Occipital lobe (tissue), 2 donors: ENCODE data around the gene JKAMP. TPM values are rescaled to one million over a fixed set of nuclear protein-coding genes. Genes with fewer than 3 reads are reported as not detected.
"Not testable (repeated sequence)": the region's sequence is repeated elsewhere in the genome, so short reads cannot be mapped to it uniquely, and the experiment has no call there.

Experiments
- DNase-seq: peaks from one replicate; lab custom pipeline; 2025; lab: John Stamatoyannopoulos, UW
- total RNA-seq: library from RNA; depleted of rRNA; stranded (reverse); fragments of >200 nt; gene quantifications from one replicate; pipeline ENCODE4 v1.2.3, GENCODE V29; 2014

Gene JKAMP, protein sequence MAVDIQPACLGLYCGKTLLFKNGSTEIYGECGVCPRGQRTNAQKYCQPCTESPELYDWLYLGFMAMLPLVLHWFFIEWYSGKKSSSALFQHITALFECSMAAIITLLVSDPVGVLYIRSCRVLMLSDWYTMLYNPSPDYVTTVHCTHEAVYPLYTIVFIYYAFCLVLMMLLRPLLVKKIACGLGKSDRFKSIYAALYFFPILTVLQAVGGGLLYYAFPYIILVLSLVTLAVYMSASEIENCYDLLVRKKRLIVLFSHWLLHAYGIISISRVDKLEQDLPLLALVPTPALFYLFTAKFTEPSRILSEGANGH
- total RNA-seq, result 73.3 TPM

DNA sequence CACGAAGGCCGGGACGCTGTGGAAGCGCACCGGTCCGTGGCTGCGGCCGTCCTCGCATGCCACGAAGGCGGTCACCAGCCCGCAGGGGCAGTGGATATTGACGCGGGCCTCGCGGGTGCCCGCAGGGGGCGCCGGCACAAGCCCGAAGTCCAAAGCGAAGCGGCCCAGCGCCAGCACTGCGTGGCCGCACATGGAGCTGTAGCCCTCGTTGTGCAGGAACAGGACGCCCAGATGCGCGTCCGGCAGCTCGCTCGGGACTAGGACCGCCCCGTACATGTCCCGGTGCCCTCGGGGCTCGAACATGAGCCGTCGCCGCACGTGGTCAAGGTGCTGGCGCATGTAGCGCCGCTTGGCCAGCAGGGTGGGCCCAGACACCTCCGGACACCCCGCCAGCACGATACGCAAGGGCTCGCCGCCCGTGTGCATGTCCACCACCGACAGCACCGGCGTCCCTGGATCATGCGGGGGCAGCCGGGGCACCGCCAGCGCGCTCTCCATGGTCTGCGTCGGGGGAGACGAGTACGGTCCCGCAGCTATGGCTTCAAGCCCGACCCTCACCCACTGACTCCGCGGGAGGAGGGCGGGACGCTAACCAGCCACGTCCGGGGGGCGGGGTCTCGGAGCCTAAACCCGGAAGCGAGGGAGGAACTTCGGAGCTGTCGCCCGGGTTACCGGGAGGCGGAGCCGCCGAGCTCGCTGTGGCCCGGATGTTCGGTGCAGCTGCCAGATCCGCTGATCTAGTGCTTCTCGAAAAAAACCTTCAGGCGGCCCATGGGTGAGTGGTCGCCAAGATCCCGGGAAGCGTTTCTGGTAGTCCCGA is at the start of gene JKAMP, which contains the start of gene L3HYPDH:
TSS of gene JKAMP (plus strand) at position 699 of the 820 bp plus-strand sequence. CDS start at position 772, 73 bp downstream.
TSS of gene L3HYPDH (minus strand) at position 590 of the 820 bp plus-strand sequence. CDS start at position 498, 92 bp downstream.
- DNase-seq, result peak; percentile 87

DNA sequence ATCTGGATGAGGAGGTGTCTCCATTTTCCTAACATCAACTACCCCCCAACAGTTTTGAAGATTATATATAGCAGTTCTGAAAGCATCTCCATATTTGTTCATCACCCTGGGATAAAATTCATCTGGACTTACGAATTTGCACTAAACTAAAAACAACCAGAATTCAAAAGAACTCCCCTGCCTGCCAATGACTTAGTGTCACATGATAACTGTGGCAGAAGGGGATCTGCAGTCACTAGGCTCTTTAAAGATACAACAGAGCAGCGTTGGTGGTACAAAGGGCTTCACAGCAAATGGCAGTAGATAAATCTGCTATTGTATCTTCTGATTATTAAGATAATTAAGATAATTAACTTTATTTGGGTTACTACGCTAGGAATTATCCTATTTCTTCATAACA is 49.2 kb upstream of the JKAMP start:
- no peak for DNase-seq

DNA sequence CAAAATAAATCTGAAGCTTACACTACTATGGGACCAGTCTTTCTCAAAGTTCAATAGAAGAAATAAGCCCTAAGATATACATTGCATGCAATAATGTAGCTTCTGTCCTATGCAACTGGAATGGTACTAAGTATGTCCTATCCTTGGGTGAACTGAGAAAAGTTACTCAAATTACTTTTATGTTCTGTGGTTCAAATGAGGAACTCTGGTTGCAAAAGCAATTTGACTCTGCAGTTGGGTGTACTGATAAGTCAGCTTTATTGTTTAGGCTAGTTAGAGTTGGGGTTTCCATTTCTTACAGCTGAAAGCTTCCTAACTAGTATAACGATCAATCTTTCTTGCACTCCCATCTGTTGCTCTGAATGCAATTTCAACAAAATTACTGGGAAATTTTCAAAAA is 48.3 kb upstream of the JKAMP start:
- DNase-seq, result no peak

DNA sequence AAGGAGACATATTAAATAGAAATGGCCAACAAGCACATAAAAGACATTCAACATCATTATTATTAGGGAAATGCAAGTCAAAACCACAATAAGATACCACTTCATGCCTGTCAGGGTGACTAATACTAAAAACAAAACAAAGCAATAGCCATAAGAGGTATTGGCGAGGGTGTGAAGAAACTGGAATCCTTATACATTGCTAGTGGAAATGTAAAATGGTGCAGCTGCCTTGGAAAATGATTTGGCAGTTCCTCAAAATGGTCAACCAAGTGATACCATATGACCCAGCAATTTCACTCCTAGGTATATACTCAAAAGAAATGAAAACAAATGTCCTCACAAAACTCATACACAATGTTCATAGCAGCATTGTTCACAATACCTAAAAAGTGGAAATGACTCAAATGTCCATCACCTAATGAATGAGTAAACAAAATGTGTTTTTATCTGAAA is 46.1 kb upstream of the JKAMP start:
- DNase-seq, result no peak

DNA sequence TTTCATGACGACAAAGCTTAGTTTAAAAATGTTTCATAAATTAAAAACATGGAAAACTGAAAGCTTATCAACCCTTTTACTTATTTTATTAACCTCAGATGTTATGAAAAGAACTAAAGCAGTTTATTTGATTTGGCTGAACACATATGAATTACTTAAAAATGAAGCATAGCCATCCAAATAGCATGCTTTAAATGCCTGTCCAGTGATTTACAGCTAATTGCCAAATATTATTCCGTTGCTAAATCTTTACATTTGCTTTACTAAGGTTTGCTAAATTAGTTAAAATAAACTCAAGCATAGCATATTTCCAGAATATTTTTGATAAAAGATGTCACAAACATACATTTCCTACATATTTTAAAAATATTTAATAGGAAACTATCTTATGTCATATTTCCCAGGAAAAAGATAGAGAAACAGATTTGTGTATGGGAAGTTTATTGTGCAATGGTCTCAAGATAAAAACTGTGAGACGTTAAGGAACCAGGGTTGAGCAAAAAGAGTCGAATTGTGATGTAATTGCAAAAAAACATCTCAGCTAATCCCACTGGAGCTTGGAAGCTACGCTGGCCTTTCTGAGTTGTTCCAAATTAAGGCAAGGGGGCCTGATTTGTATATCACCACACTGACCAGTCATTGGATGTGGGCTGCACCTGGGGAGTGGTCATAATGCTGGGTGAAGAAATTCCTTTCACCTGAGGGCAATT is 44.9 kb upstream of the JKAMP start:
- DNase-seq, result no peak

DNA sequence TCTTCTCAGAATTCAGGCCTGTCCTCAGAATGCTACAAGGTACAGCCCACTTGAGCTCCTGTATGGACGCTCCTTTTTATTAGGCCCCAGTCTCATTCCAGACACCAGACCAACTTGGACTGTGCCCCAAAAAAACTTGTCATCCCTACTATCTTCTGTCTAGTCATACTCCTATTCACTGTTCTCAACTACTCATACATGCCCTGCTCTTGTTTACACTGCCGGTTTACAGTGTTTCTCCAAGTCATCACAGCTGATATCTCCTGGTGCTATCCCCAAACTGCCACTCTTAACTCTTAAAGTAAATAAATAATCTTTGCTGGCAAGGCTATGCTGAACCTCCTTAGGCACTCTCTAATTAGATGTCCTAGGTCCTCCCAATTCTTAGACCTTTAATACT is 35.6 kb upstream of the JKAMP start:
- not testable (repeated sequence) for DNase-seq

DNA sequence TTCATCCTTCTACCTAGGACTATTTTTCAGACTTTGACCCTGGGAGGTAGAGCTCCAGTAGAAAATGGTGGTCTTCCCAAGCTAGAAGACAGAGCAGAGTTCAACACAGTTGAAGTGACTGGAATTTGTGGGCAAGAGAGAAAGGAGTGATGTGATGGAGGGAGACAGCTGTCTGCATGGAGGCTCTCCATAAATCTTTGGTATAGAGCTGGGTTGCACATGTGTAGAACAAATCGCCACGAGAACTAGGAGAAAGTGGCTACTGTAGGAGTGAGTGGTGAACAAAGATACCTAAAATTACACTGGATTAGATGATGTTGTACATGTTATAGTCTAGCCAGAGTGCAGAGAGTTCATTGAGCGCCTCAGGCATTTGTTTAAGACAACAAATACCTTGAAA is 33.6 kb upstream of the JKAMP start:
- DNase-seq, result no peak

DNA sequence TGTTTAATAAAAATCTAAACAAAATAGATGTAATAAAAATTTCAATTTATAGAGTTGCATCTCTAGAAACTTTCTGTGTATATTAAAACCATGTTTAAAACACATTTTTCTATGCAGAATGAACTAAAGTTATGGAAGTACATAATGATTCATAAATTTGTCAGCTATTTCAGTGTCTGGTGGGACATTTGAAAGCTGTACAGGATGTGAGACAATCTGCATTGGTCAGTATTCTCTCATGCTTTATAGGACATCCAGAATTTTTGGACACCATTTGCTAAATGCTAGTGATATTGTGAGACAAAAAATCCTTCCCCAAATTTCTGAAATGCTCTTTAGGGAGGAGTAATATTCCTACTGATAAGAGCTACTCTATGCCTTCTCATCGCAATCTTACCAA is 32.5 kb upstream of the JKAMP start:
- DNase-seq, result no peak

DNA sequence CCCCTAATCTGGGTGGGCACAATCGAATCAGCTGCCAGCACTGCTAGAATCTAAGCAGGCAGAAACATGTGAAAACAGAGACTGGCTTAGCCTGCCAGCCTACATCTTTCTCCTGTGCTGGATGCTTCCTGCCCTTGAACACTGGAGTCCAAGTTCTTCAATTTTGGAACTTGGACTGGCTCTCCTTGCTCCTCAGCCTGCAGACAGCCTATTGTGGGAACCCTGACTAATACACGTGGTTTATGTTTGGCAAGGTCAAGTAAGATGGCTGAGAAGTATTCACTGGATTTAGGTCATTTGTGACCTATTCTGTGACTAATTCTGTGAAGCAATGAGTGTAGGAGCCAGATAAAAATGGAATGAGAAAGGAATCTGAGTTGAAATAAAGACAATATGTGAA is 30.2 kb upstream of the JKAMP start:
- DNase-seq, result no peak

DNA sequence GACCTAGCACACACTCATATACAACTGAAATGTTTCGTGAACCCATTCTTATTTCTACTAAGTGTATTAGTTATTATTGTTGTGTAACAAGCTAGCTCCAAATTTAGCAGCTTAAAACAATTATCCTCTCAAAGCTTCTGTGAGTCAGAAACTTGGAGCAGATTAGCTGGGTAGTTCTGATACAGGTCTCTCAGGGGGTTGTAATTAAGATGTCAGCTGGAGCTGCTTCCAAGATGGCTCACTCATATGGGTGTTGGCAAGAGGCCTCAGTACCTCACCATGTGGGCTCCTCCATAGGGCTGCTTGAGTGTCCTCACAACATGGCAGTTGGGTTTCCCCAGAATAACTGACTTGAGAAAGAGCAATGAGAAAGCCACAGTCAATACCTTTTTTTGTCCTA is 28.9 kb upstream of the JKAMP start:
- DNase-seq, result no peak

DNA sequence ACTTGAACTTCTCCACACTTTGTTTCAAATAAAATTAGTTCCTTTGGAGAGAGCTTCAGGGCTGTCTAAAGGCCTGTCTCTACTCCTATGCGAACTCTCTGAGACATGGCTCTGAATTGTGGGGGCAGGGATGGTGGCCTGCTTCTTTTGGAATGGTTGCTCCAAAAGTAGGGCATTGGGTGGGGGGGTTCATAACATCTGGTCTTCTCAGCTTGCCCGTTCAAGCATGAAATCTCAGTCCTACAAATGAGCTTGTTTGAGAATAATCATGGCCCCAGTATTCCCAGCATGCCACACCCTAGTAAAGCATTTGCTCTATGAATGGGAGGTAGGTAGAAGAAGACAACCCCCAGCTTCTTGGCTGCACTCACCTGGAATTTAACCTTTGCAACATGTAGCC is 25.8 kb upstream of the JKAMP start:
- DNase-seq, result no peak

DNA sequence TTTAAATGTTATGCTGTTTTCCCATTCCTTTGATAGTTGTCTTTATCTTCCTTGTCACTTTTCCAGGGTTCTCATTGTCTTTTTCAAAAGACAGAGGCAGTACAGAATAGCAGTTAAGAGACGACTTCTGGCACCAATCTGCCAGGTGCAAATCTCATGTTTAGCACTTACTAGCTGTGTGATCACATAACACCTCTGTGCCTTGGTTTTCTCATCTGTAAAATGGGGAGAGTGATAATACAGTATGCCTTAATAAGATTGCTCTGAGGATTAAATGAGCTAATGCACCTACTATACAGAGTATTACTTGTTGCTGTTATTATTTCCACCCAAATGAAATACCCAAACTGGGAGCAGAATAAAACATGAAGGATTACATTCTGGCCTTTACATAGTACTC is 23.9 kb upstream of the JKAMP start:
- no peak for DNase-seq

DNA sequence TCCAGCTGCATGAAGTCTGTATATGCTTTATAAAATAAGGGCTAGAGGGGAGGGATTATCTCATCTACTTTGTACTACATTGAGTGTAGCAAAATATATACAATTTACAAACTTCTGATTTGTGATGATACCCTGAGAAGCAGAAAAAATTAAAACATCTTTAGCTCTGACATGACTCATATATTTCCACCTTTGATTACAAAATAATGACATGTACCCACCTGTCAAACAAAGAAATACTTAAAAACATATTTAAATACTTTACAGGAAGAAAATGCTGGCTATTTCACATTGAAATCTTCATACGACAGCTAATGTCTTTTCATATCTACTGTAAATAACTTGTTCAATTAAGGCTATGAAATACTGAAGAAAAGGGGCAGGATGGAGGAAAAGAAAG is 22.4 kb upstream of the JKAMP start:
- DNase-seq, result no peak

DNA sequence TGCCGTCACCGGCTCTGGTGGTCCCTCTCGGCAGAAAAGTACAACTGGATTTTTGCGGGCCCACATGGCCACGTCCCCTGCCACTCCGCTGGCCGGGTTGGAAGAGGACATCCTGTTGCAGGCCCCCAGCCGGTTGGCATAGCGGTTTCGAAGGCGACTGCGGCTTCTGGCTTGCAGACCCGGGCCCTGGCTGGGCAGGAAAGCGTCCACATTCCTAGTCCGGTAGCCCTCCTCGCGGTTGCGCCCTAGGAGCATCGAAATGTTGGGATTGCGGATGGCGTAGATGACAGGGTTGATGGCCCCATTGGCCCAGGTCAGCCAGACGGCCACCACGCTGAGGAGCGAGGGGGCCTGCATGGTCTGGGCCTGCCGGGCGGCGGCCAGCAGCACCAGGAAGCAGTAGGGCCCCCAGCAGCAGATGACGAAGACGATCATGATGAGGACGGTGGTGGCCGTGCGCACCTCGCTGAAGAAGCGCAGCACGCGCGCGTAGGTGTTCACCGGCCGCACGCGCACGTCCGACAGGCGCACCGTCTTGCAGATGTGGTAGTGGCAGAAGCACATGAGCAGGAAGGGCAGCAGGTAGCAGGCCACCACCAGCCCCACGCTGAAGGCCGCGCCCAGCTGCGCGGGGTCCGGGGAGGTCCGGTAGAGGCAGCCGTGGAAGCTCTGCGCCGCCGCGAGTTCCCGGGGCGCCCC is 20.4 kb upstream of the JKAMP start:
- no peak for DNase-seq

DNA sequence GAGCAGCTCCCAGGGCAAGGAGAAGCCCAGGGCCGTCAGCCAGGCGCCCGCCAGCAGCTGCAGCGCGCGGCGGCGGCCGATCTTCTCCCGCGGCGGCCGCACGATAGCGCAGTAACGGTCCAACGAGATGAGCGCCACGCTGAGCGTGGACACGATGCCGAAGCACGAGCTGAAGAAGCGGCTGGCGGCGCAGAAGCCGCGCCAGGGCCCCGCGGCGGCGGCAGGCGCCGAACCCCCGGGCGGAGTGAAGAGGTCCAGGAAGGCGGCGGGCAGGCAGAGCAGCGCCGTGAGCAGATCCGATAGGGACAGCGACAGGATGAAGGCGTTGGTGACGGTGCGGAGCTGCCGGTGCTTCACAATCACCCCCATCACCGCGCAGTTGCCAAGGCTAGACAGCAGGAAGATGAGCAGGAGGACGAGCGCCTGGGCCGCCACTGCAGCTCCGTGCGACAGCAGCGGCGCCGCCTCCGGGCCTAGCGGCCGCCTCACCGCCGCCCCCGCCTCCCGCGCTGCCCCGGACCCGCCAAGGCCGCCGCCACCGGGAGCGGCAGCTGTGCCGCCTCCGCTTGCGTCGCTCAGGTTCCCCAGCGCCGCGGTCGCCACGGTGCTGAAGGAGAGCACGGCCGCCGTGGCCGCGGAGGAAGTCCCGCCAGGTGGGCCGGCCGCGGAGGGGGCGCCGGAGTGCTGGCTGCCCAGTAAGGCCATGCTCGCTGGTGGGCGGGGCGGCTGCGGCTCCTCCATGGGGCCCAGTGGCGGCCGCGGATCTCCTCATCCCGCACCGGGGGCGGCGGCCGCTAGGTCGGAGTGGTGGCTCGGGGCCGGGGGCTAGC is 19.6 kb upstream of the JKAMP start:
- peak; percentile 41 for DNase-seq

DNA sequence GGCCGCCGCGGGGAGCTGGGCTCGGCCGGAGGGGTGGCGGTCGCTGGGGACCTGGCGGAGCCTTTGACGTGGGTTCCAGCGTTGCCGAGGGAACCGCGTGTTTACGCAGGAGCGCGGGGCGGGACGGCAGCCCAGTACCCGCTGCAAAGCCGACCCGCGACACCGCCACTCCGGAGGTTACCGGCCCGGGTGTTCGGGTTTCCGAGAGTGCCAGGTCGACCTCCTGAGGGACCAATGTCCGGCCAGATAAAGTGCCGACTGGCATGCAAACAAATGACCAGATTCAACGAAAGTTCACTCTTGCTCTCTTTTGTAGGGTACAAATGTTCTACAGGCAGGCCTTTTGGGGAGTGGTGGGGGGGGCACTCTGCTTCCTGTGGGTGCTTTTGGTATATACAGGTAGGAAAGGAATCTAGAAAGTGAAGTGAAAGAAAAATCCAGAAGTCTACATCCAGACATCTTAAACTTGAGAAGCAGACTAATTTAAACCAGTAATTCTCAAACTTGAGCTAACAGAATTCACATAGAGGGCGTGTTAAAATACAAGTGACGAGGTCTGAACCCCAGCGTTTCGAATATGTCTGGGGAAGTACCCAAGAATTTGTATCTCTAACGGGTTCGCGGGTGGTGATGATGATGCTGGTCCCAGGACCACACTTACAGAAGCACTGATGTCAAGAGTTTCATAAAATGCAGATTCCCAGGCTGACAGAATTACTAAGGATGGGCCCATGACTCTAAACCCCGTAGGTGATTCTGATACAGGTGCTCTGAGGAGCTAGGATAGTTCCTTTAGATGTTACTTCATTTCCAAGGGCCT is 18.8 kb upstream of the JKAMP start, which contains the start of gene GPR135:
TSS of gene GPR135 (minus strand) at position 65 of the 820 bp plus-strand sequence. CDS start 154 bp downstream, outside the sequence.
- no peak for DNase-seq

DNA sequence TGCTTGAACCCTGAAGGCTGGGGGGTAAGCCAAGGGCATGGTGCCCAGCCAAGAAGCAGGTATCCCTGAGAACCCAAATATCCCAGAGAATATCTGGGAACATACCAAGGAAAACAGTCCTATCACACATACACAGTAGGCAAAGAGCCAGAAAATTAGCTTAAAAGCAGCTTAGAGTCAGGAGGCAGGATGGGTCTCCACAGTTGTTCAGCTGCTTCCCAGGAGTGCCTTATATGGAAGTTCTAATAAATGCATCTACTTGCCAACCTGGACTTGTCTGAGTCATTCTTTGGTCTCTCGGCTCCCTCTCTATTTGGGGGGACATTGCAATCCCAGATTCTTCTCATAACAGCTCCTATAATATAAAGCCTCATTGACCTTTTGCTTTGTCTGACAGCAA is 10.1 kb upstream of the JKAMP start:
- no peak for DNase-seq

DNA sequence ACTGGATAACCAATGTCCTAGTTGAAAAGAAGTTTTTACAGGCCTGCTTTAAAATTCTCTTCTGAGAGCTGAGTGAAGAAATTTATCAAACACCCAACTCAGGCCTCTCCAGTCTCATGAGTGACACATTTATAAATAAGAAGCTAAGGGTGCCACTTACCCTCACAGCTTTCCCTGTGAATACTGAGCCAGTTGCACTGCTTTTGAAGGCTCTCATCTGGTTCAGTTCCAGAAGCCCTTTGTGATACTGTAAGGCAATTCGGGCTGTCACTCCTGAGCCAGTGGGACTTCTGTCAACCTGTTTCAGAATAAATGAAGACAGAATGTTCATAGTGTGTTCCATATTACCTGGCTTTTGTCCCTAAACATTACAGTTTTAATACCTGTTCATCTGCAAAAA is 8.6 kb upstream of the JKAMP start:
- no peak for DNase-seq

DNA sequence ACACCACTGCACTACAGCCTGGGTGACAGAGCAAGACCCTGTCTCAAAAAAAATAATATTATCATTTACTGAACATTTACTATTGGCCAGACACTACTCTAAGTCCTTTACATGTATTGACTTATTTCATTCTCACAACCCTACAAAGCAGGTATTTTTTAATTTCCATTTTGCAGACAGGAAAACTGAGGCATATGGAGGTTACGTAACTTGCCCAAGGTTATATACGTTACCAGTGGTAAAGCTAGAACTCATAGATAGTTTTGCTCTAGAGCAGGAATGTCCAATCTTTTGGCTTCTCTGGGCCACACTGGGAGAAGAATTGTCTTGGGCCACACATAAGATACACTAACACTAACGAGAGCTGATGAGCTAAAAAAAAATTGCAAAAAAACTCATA is 5.8 kb upstream of the JKAMP start:
- no peak for DNase-seq

DNA sequence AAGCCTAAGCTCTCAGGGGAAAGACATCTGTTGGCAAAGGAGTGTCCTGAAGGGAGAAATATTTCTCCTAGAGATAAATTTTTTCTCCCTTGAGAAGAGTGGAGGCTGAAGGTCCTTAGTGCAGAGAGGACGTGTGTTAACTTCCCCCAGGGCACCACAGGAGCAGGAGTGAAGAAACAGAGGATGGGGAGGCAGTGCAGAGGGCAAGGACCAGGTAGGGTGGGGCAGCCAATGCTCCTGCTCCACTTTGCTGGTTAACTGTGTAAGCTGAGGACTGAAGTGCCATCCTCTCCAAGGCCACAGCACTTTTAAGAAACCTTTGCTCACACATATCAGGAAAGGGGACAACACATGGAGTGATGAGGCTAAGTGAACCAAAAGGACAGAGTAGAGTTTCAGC is 4.2 kb upstream of the JKAMP start:
- DNase-seq, result no peak
